A549 treated with CORT108297 at 1 μM for 4 hours (cell line): ENCODE data around the gene FAM89A. TPM values are rescaled to one million over a fixed set of nuclear protein-coding genes. Genes with fewer than 3 reads are reported as not detected.

Source experiments
- total RNA-seq: library from RNA; stranded (reverse); fragments of 200-300 nt; extraction: Qiagen RNA extraction; gene quantifications from 5 replicates; pipeline ENCODE4 v1.2.3, GENCODE V29; 2022

The FAM89A gene
- 11.8 to 19.3 TPM (median 16.5 TPM) in 5 replicates for total RNA-seq

DNA sequence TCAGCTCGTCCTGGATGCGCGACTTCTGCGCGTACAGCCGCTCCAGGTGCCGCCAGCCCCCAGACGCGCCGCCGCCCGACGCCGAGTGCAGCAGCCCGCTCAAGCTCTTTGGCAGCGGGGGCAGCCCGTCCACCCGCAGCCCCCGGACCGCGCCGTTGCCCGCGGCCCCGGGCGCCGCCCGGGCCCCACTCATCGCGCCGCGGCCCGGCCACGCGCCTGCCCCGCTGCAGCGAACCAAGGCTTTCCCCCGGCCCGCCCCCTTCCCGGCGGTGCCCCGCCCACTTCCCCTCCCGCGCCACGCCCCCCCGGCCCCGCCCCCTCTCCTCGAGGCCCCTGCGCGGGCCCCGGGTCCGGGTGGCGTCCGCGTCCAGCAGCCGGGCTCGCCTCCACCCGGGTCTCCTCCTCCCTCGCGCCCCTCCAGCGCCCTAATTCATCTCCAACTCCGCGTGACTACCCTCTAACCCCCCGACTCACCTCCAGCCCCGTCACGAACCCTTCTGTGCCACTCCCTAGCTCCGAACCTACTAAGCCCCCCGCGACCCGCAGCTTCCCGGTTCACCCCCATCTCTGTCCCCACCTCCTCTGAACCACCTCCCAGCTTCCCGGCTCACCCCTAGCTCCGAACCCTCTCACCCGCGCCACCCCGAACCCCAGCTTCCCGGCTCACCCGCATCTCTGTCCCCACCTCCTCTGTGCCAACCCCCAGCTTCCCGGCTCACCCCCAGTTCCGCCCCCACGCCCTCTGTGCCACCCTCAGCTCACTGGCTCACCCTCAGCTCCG is at the start of gene FAM89A:
FAM89A (minus strand) TSS at position 236 of the 781 bp plus-strand sequence; CDS start at position 193, 43 bp downstream.

DNA sequence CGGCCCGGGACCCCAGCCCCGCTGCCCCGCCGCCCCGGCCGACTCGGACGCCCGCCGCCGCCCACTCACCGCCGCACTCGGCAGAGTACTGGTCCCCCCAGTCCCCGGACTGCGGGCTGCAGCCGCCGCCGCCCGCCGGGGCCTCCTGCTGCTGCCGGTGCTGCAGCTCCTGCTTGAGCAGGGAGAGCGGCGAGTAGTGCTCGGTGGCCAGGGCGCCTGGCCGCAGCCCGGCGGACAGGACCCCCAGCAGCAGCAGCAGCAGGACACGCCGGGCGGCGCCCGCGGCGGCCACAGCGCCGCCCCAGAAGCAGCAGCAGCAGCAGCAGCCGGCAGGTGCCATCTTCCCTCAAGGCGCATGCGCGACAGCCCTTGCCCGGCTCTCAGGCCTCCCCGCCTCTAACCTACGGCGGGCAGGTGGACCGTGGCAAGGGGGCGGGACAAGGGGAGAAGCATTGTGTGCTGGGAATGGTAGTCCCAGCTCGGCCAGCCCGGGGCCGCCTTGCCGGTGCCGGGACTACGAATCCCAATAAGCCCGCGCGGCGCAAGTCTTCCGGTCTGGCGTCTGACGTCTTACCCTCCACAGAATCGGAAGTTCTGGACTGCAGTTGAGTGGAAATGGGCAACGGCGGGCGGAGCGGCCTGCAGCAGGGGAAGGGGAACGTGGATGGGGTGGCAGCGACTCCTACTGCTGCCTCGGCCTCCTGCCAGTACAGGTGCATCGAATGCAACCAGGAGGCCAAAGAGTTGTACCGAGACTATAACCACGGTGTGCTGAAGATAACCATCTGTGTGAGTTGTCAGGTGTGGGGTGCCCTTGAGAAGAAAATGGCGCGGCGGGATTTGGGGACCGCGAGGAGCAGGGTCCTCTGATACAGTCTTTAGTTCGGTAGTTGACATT is 61.3 kb downstream of the FAM89A start, which contains the start of the genes ARV1 and TTC13:
ARV1 (plus strand) TSS at position 604 of the 898 bp plus-strand sequence; CDS start at position 616, 12 bp downstream.
TTC13 (minus strand) TSS at position 371 of the 898 bp plus-strand sequence; CDS start at position 340, 31 bp downstream.

Other genes starting within 250 kb of the FAM89A start
- 15.1 to 18.9 TPM (median 18.0 TPM) in 5 replicates for gene C1orf198, start 171.7 kb downstream of the FAM89A start, total RNA-seq
- 8.7 to 12.4 TPM (median 9.4 TPM) in 5 replicates for gene TTC13, start 61.4 kb downstream of the FAM89A start, total RNA-seq
- gene ARV1, start 61.2 kb downstream of the FAM89A start, total RNA-seq = 24.1 to 26.8 TPM (median 24.8 TPM) in 5 replicates
- 0.14 to 0.25 TPM (median 0.20 TPM) in 5 replicates for gene TRIM67, start 121.8 kb upstream of the FAM89A start, total RNA-seq
- 35.3 to 42.8 TPM (median 36.7 TPM) in 5 replicates for gene GNPAT, start 201.0 kb upstream of the FAM89A start, total RNA-seq